NOMO-1 treated with DMSO at 0.1 percent for 48 hours (cell line): Measurements from ENCODE around the gene CGB8.

Experiments
- DNase-seq: peaks from one replicate; lab custom pipeline; 2025; ENCODE audit not compliant: unreplicated experiment; lab: John Stamatoyannopoulos, UW

CGB8 gene

DNA sequence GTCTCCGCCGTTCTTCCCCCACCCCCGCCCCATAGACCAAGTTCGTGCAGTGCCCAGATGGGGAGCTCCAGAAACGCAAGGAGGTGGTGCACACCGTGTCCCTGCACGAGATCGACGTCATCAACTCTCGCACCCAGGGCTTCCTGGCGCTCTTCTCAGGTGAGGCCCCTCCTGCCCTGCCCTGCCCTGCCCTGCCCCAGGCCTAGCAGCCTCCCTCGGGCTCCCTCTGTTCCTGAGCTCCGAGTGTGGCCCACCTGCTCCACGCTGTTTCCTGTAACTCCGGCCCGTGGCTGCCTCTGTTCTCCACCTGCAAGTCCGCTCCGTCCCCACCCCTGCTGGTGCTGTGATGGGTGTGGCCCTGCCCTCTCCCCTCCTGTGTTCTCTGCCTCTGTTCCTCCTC, 38.5 kb downstream of the CGB8 start:
- no peak for DNase-seq

DNA sequence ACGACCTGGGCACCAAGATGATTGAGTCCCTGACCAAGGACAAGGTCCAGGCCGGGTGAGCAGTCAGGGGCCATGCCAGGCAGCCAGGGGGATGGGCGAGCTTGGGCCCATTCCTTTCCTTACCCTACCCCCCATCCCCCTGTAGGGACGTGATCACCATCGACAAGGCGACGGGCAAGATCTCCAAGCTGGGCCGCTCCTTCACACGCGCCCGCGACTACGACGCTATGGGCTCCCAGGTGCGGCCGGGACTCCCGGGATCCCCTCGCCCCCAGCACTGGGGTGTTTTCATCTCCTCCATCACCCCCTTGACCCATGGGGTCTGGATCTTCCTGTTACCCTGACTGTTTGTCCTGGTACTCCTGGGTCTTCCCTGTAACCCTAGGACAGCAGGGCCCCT, 39.1 kb downstream of the CGB8 start:
- no peak for DNase-seq

DNA sequence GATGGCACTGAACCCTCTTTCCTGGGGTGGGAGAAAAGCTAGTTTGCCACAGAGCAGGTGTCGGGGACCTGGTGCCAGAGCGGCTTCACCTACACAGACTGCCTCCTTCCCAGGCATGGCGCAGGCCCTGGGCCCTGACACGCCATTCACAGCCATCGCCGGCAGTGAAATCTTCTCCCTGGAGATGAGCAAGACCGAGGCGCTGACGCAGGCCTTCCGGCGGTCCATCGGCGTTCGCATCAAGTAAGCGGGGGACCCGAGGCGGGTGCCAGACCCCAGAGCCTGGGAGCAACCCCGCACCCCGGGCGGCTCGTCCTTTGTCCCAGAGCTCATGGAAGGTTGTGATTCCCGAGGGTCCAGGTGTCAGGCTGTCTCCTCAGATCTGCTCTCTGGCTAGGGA, 42.0 kb downstream of the CGB8 start:
- no peak for DNase-seq

DNA sequence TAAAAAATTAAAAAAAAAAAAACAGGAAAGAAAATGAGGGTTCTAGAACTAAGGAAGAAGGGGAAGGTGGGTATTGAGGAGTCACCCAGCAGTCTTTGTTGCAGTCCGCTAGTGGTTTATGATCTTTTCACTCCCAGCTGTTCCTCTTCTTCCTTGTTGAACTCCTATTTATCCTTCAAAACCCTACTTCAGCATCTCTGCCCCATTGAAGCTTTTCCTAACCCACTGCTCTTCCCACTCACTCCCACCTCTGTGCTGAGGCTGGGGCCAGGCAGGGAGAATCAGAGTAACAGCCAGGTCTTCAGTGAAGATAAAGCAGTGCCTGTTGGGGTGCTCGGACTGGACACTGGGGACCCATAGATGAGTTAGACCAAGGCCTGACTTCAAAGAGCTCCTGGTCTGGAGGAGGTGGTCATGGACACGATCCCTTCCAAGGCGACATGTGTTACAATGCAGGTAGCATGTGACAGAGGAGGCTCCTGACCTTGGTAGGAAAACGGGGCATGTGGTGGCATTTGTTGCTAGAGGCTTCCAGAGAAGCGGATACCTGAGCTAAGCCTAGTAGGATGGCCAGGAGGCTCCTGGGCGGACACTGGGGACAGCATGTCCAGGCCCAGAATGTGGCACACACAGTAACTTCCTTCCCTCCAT, 43.8 kb downstream of the CGB8 start:
- DNase-seq: no peak

DNA sequence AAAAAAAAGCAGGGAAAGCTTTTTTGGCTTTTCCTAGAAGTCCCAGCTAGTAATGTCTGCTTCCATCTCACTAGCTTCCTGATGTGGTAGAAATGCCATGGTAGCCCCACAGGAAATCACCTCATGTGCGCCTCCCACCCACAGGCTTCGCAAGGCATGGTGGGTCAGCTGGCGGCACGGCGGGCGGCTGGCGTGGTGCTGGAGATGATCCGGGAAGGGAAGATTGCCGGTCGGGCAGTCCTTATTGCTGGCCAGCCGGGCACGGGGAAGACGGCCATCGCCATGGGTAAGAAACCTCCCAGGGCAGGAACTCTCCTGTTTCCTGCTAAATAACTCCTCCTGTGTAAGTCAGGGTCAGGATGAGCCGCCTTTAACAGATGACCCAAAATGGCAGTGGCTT, 44.8 kb downstream of the CGB8 start:
- no peak for DNase-seq

DNA sequence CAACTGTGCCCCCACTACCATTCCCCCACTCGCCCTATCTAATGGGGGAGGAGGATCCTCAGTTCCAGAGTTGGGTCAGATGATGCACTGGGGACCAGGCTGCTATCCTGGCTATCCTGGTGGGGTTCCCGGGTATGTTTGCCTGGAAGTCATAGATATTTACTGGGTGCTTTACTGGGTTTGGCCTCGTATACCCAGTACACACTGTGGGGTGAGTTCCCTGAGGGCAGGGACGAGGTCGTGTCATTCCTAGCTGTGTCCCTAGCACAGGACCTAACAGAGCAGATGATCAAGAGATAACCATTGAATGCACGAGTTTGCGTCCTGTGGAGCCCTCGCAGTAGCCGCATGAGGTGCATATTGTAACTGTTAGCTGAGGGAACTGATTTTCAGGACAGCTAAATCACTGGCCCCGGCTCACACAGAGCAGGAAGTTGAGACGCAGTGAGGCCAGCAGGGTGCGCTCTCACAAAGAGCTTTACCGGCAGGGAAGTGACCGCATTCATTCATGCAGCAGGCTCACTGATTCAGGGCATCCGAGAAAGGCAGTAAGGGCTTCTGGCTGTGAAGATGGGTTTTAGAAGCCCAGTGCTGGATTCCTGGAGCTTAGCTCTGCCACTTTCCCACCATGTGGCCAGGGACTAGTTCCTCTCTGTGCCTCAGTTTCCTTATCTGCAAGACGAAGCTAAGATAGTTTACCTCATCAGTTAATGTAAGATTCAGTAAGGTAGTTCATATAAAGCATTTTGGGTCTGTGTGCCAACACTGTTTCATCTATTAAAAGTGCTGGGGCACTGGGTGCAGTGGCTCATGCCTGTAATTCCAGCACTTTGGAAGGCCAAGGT, 49.2 kb downstream of the CGB8 start:
- peak; percentile 44 for DNase-seq

DNA sequence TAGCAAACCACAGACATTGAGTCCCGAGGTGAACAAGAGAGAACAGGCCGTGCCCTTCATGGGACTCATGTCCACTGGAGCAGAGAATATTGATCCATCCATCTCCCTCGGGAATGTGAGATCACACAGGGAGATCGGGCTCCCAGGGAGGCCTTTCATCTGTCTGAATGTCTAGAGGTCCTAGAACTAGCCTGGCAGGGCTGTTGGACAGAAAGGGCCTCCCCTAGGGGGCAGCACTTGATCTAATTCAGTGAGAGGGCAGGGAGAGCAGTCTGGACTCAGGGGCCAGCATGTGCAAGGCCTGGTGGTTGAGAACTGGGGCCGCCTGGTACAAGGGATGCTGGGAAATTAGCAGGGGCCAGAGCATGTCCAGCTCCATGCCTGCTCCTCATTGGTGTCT, 50.9 kb downstream of the CGB8 start:
- DNase-seq: peak; percentile 36
